Neural progenitor cell (in vitro differentiated cells): ENCODE data around the gene B3GALT4. TPM values are rescaled to one million over a fixed set of nuclear protein-coding genes. Genes with fewer than 3 reads are reported as not detected.
A peak's percentile ranks its signal among the peaks of the same experiment; 100 is the strongest.

Experiments used
- DNase-seq: peaks from one replicate; pipeline ENCODE4 v3.0.0-alpha.2; 2016; ENCODE audit warnings: low spot score
- H2AFZ ChIP-seq: fragments of 200-600 bp; sonication (generic); replicated peaks from 2 replicates; pipeline ENCODE4 v1.6.1; 2016; ENCODE audit warnings: antibody characterized with exemption
- H3F3A ChIP-seq: fragments of 200-600 bp; sonication (generic); 2 replicates; pipeline ENCODE4 v1.6.1; 2016; ENCODE audit warnings: antibody characterized with exemption, low read depth
- H3K27ac ChIP-seq: fragments of 200-600 bp; sonication (generic); 2 replicates; pipeline ENCODE4 v1.5.1; 2016; ENCODE audit warnings: mild to moderate bottlenecking
- H3K27me3 ChIP-seq: fragments of 200-600 bp; sonication (generic); 2 replicates; pipeline ENCODE4 v1.6.1; 2016; ENCODE audit warnings: mild to moderate bottlenecking, moderate library complexity
- H3K36me3 ChIP-seq: fragments of 200-600 bp; sonication (generic); 2 replicates; pipeline ENCODE4 v1.5.1; 2016
- H3K4me1 ChIP-seq: fragments of 200-600 bp; sonication (generic); 2 replicates; pipeline ENCODE4 v1.6.1; 2016; ENCODE audit warnings: mixed run types
- H3K4me2 ChIP-seq: fragments of 200-600 bp; sonication (generic); 2 replicates; pipeline ENCODE4 v1.6.1; 2016
- H3K4me3 ChIP-seq: fragments of 200-600 bp; sonication (generic); 2 replicates; pipeline ENCODE4 v1.5.1; 2016
- H3K79me2 ChIP-seq: fragments of 200-600 bp; sonication (generic); 2 replicates; pipeline ENCODE4 v1.6.1; 2016; ENCODE audit warnings: low read depth
- H3K9ac ChIP-seq: fragments of 200-600 bp; sonication (generic); 2 replicates; pipeline ENCODE4 v1.6.1; 2016
- H3K9me3 ChIP-seq: fragments of 200-600 bp; sonication (generic); 2 replicates; pipeline ENCODE4 v1.5.1; 2016; ENCODE audit warnings: low read depth
- H4K20me1 ChIP-seq: fragments of 200-600 bp; sonication (generic); 2 replicates; pipeline ENCODE4 v1.6.1; 2016; ENCODE audit warnings: low read depth
- H3K27ac Mint-ChIP-seq: 3 replicates; pipeline ENCODE4 v1.8.0; 2021; ENCODE audit warnings: mixed read lengths
- H3K27me3 Mint-ChIP-seq: 2 replicates; pipeline ENCODE4 v1.8.0; 2022; ENCODE audit warnings: low read depth, mild to moderate bottlenecking, inconsistent platforms, moderate library complexity, mixed read lengths; ENCODE audit not compliant: insufficient read depth
- H3K36me3 Mint-ChIP-seq: 3 replicates; pipeline ENCODE4 v1.8.0; 2021; ENCODE audit warnings: mixed read lengths
- H3K4me1 Mint-ChIP-seq: 3 replicates; pipeline ENCODE4 v1.8.0; 2021; ENCODE audit warnings: mixed read lengths
- H3K4me3 Mint-ChIP-seq: 3 replicates; pipeline ENCODE4 v1.8.0; 2021; ENCODE audit warnings: mild to moderate bottlenecking, moderate library complexity, mixed read lengths
- H3K9me3 Mint-ChIP-seq: 3 replicates; pipeline ENCODE4 v1.8.0; 2020; ENCODE audit warnings: mixed read lengths
- EZH2 ChIP-seq: fragments of 200-600 bp; sonication (generic); IDR thresholded peaks from 2 replicates; pipeline ENCODE4 v1.6.1; 2017; ENCODE audit warnings: antibody characterized with exemption, mild to moderate bottlenecking, moderate library complexity
- EZH2phosphoT487 ChIP-seq: fragments of 200-600 bp; sonication (generic); IDR thresholded peaks from 2 replicates; pipeline ENCODE4 v1.6.1; 2017; ENCODE audit warnings: antibody characterized with exemption
- total RNA-seq: library from RNA; depleted of rRNA; stranded (reverse); fragments of >200 nt; gene quantifications from 2 replicates; pipeline ENCODE4 v1.2.3, GENCODE V29; 2015; ENCODE audit warnings: low replicate concordance
- TF ChIP-seq, protein P1 (sequence below): fragments of 200-600 bp; sonication (generic); IDR thresholded peaks from 2 replicates; pipeline ENCODE4 v1.5.1; 2017; ENCODE audit warnings: antibody characterized with exemption, mild to moderate bottlenecking

Gene B3GALT4
- total RNA-seq, 1 donor from 2014 or later = 1.1 TPM

DNA sequence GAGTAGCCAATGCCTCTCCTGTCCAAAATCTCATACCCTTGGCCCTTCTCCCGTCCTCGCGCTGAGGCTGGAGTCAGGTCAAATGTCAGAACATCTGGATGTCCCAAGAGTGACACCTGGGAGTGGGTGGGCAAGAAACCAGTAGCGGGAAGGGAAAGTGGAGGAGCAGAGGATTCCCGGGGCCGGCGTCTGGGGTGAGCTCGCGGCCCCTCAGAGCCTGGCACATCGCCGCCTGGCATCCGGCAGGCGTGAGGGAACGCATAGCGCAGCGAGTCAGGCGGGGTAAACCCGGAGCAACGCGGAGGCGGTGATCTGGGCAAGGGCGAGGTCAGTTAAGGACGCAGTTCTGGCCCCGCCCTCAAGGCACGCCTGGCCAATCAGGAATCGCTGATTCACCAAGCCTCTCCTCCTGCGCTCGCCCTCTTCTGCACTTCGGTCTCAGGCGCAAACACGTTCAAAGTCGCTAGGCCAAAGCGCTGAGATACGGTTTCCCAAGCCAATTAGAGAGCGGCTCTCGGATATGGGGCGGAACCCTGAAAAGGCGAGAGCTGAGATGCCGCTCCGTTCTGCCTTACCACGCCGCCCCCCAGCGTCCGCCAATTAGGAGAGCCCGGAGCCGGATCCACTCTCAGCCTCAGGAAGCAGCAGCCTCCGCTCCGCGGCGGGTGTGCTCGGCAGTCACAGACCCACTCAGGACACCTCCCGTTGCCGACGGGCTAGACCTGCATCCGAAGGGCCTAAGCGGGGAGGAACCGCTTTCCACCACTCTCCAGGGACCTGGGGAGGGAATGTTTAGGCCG, 27.8 kb upstream of the B3GALT4 start:
- no peak overlapping the region for H3K27ac ChIP-seq
- H3K27ac Mint-ChIP-seq = no peak overlapping the region
- H4K20me1 ChIP-seq = peaks cover 6% of the 10 kb centered on the region
- H3K27me3 Mint-ChIP-seq = peaks cover 5% of the 10 kb centered on the region
- peaks cover 27% of the 10 kb centered on the region for H3K4me1 Mint-ChIP-seq
- H3K9me3 Mint-ChIP-seq = no peaks in the 10 kb centered on the region
- H3K27me3 ChIP-seq = peaks cover 43% of the 10 kb centered on the region
- peaks cover 20% of the 10 kb centered on the region for H3F3A ChIP-seq
- TF ChIP-seq EZH2 = peak; percentile 25
- TF ChIP-seq, protein P1, sequence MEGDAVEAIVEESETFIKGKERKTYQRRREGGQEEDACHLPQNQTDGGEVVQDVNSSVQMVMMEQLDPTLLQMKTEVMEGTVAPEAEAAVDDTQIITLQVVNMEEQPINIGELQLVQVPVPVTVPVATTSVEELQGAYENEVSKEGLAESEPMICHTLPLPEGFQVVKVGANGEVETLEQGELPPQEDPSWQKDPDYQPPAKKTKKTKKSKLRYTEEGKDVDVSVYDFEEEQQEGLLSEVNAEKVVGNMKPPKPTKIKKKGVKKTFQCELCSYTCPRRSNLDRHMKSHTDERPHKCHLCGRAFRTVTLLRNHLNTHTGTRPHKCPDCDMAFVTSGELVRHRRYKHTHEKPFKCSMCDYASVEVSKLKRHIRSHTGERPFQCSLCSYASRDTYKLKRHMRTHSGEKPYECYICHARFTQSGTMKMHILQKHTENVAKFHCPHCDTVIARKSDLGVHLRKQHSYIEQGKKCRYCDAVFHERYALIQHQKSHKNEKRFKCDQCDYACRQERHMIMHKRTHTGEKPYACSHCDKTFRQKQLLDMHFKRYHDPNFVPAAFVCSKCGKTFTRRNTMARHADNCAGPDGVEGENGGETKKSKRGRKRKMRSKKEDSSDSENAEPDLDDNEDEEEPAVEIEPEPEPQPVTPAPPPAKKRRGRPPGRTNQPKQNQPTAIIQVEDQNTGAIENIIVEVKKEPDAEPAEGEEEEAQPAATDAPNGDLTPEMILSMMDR = no peak
- peaks cover 6% of the 10 kb centered on the region for H3K4me1 ChIP-seq
- peak overlapping the region; percentile 49 for H3K4me3 ChIP-seq
- H3K9me3 ChIP-seq = no peaks in the 10 kb centered on the region
- H3K4me2 ChIP-seq = peak overlapping the region; percentile 80
- no peaks in the 10 kb centered on the region for H3K36me3 ChIP-seq
- H3K36me3 Mint-ChIP-seq = peaks cover 13% of the 10 kb centered on the region
- DNase-seq = peak; percentile 98
- H3K9ac ChIP-seq = no peak overlapping the region
- no peaks in the 10 kb centered on the region for H3K79me2 ChIP-seq
- H2AFZ ChIP-seq = peak overlapping the region; percentile 23
- peak overlapping the region; percentile 88 for H3K4me3 Mint-ChIP-seq

DNA sequence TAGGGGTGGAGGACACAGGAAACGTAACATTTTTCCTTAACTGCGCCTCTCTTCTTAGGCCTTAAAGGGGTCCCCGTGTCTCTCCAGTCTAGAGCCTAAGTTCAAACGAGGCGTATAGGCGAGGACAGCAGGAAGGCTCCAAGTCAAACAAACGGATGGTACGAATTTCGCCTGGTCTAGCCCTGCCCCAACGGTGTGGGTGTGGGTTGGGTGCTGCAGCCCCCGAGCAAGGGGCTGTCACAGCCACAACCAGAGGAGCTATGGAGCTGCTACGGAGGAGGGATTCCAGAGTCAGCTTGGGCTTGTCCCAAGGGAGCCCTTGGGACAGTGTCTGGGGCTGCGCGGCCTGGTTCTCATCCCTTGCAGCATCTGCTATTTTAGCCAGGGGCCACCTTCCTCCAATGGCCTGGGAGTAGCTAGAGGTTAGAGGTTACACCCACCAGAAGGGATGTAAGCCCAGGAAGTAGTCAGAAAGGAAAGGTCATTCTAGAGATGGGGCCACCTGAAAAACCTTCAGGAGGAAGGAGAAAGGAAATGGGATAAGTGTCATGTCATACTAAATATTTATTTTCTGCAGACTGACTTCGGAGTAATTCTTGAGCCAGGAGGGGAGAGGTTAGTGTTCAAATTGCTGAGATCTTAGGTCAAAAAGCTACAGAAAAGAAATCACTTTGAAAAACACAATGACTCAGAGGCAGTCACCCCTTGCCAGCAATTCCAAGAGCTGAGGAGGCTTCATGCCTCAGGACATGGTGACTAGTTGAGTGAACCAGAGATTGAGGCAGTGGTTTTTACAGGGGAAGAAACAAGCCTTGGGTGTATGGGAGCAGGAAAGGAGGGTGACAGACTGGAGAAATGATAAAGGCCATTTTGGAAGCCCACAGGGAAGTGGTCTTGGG, 26.9 kb upstream of the B3GALT4 start:
- peaks cover 20% of the 10 kb centered on the region for H3F3A ChIP-seq
- H3K4me3 ChIP-seq = peak overlapping the region; percentile 49
- no peaks in the 10 kb centered on the region for H3K36me3 ChIP-seq
- no peaks in the 10 kb centered on the region for H3K9me3 ChIP-seq
- Mint-ChIP-seq H3K36me3 (peaks cover 13% of the 10 kb centered on the region), H3K27ac (no peak overlapping the region), H3K4me1 (peaks cover 27% of the 10 kb centered on the region), H3K27me3 (peaks cover 5% of the 10 kb centered on the region), H3K4me3 (peak overlapping the region; percentile 88), H3K9me3 (no peaks in the 10 kb centered on the region)
- peak overlapping the region; percentile 23 for H2AFZ ChIP-seq
- H4K20me1 ChIP-seq = peaks cover 6% of the 10 kb centered on the region
- H3K4me2 ChIP-seq = peak overlapping the region; percentile 80
- no peak overlapping the region for H3K9ac ChIP-seq
- DNase-seq = no peak
- H3K4me1 ChIP-seq = peaks cover 6% of the 10 kb centered on the region
- peaks cover 39% of the 10 kb centered on the region for H3K27me3 ChIP-seq
- no peaks in the 10 kb centered on the region for H3K79me2 ChIP-seq
- no peak overlapping the region for H3K27ac ChIP-seq
- TF ChIP-seq, protein P1 = no peak
- no peak for TF ChIP-seq EZH2phosphoT487
- no peak for TF ChIP-seq EZH2

DNA sequence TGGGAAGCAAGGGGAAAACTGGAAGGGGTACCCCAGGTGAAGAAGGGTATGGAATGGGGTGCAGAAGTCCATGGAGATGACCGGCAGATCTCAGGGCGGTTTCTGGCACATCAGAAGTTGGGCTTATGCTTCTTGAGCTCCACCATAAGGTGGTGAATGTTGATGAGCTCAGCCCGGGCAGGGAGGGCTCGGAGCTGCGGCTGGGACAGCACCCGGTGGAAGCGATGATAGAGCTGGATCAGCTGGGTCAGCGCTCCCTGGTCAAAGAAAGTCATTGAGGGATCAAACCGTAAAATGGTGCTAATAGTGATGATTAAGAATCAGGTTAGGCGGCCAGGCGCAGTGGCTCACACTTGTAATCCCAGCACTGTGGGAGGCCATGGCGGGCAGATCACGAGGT, 26.2 kb upstream of the B3GALT4 start:
- Histone ChIP-seq H3K27ac (no peak overlapping the region), H4K20me1 (peaks cover 6% of the 10 kb centered on the region), H3K4me2 (no peak overlapping the region), H3K79me2 (no peaks in the 10 kb centered on the region), H3F3A (peaks cover 20% of the 10 kb centered on the region), H3K36me3 (no peaks in the 10 kb centered on the region), H3K4me1 (peaks cover 6% of the 10 kb centered on the region), H3K9me3 (no peaks in the 10 kb centered on the region), H2AFZ (no peak overlapping the region), H3K27me3 (peaks cover 32% of the 10 kb centered on the region), H3K4me3 (no peak overlapping the region), H3K9ac (no peak overlapping the region)
- peaks cover 5% of the 10 kb centered on the region for H3K27me3 Mint-ChIP-seq
- no peak overlapping the region for H3K27ac Mint-ChIP-seq
- peaks cover 14% of the 10 kb centered on the region for H3K36me3 Mint-ChIP-seq
- DNase-seq = no peak
- H3K9me3 Mint-ChIP-seq = no peaks in the 10 kb centered on the region
- TF ChIP-seq EZH2 = no peak
- no peak for TF ChIP-seq EZH2phosphoT487
- TF ChIP-seq, protein P1 = no peak
- peaks cover 27% of the 10 kb centered on the region for H3K4me1 Mint-ChIP-seq
- peak overlapping the region; percentile 88 for H3K4me3 Mint-ChIP-seq
